ENCODE measurements around the gene PTPRJ. TPM values are rescaled to one million over a fixed set of nuclear protein-coding genes. Genes with fewer than 3 reads are reported as not detected.
A peak's percentile ranks its signal among the peaks of the same experiment; 100 is the strongest.
"Not testable (repeated sequence)": the region's sequence is repeated elsewhere in the genome, so short reads cannot be mapped to it uniquely, and the experiment has no call there.

Gene PTPRJ
- total RNA-seq: 10 to 100 TPM; 26.5 to 37.4 TPM
- 11.9 TPM for polyA plus RNA-seq (2013, experiment 1 of 2)
- polyA plus RNA-seq (2013, experiment 2 of 2): 12.4 TPM
- long read RNA-seq, experiment 1, partial matches to known transcripts: 13 of 20 reads
- long read RNA-seq, experiment 1, other reads (novel, unspliced or antisense): 6 of 20 reads
- long read RNA-seq, experiment 2, partial matches to known transcripts: 19 of 34 reads
- long read RNA-seq, experiment 2, other reads (novel, unspliced or antisense): 15 of 34 reads
- long read RNA-seq, experiment 3, partial matches to known transcripts: 1 of 2 reads
- long read RNA-seq, experiment 3, other reads (novel, unspliced or antisense): 1 of 2 reads
- long read RNA-seq, experiment 4, partial matches to known transcripts: 8 of 9 reads
- long read RNA-seq, experiment 4, other reads (novel, unspliced or antisense): 1 of 9 reads

DNA sequence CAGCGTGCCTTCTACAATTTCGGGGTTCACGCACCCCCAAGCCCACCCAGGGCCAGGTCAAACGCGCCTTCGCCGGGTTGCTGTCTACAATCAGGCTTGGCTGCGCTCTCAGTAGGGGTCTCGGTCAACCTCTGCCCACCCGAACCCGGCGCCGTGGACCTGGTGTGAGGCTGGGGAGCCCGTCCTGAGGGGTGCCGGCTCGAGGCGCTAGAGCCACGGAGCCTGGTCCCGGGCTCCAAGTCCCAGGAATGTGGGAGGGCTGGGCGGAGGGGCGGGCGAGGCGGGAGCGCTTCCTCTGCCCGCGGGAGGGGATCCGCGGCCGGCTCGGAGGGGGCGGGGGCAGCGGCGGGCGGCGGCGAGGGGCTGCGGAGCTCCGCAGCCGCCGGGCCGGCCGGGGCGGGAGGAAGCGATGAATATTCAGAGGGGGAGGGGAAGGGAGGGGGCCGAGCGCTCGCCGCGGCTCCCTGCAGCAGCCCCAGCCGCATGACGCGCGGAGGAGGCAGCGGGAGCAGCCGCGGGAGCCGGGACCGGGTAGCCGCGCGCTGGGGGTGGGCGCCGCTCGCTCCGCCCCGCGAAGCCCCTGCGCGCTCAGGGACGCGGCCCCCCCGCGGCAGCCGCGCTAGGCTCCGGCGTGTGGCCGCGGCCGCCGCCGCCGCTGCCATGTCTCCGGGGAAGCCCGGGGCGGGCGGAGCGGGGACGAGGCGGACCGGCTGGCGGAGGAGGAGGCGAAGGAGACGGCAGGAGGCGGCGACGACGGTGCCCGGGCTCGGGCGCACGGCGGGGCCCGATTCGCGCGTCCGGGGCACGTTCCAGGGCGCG, at the start of gene PTPRJ:
Gene PTPRJ (plus strand): TSS at position 472 of the 819 bp plus-strand sequence. CDS start 354 bp downstream, outside the sequence.
- DNase-seq: peak; percentile 90
- Histone ChIP-seq H3K27me3 (ENCODE audit: control insufficient read depth, insufficient read depth, low read length, poor library complexity, severe bottlenecking) (no peaks in the 10 kb centered on the region), H3K9me3 (ENCODE audit: control insufficient read depth, low read length) (no peaks in the 10 kb centered on the region), H3K27ac (ENCODE audit: low read depth, low read length) (peak within 1 kb of the TSS; percentile 66), H3K9ac (ENCODE audit: extremely low read depth, low read length, poor library complexity, severe bottlenecking) (peak within 1 kb of the TSS; percentile 34), H3K36me3 (ENCODE audit: control insufficient read depth, insufficient read depth, low read length) (no peaks in the 10 kb centered on the region), H3K4me3 (ENCODE audit: low read length) (peak within 1 kb of the TSS; percentile 83), H3K4me1 (ENCODE audit: control insufficient read depth, insufficient read depth, low read length) (peaks cover 19% of the 10 kb centered on the region)
- peaks cover 3% of the 10 kb centered on the region for H3K36me3 Mint-ChIP-seq (ENCODE audit: low read depth)
- H3K4me3 Mint-ChIP-seq: peak within 1 kb of the TSS; percentile 67
- no peaks in the 10 kb centered on the region for H3K9me3 Mint-ChIP-seq
- peak within 1 kb of the TSS; percentile 42 for H3K27ac Mint-ChIP-seq
- peaks cover 24% of the 10 kb centered on the region for H3K4me1 Mint-ChIP-seq
- TF ChIP-seq, protein P1, sequence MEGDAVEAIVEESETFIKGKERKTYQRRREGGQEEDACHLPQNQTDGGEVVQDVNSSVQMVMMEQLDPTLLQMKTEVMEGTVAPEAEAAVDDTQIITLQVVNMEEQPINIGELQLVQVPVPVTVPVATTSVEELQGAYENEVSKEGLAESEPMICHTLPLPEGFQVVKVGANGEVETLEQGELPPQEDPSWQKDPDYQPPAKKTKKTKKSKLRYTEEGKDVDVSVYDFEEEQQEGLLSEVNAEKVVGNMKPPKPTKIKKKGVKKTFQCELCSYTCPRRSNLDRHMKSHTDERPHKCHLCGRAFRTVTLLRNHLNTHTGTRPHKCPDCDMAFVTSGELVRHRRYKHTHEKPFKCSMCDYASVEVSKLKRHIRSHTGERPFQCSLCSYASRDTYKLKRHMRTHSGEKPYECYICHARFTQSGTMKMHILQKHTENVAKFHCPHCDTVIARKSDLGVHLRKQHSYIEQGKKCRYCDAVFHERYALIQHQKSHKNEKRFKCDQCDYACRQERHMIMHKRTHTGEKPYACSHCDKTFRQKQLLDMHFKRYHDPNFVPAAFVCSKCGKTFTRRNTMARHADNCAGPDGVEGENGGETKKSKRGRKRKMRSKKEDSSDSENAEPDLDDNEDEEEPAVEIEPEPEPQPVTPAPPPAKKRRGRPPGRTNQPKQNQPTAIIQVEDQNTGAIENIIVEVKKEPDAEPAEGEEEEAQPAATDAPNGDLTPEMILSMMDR (conservative IDR thresholded peaks at IDR 0.05): no peak
- H3K27me3 Mint-ChIP-seq (ENCODE audit: insufficient read depth): no peaks in the 10 kb centered on the region
- WGBS, 2 experiments (ENCODE audit: insufficient coverage in 1 of 2, insufficient read length in 1 of 2): 0 to 4% methylated on average over 27 to 109 of the region's 111 CpGs

DNA sequence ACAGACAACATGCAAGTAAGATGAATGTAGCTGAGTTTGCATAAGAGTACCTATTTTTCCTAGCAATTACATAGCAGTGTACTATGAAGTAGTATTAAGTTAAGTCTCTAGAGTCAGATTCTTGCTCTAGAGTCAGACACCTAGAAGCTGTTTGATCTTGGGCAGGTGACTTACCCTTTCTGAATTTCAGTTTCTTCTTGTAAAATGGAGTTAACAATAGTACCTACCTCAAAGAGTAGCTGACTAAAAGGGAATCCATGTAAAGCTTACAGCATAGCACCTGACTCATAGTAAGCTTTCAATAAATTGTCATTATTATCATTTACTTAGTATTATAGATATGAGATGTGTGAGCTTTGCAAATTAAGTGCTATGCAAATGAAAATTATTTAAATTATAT, 47.8 kb upstream of the PTPRJ start:
- H3K27ac Mint-ChIP-seq: no peak overlapping the region
- H3K4me1 Mint-ChIP-seq: no peaks in the 10 kb centered on the region
- TF ChIP-seq, protein P1 (conservative IDR thresholded peaks at IDR 0.05): no peak
- no peaks in the 10 kb centered on the region for H3K4me1 ChIP-seq (ENCODE audit: control insufficient read depth, insufficient read depth, low read length)
- no peaks in the 10 kb centered on the region for H3K36me3 ChIP-seq (ENCODE audit: control insufficient read depth, insufficient read depth, low read length)
- H3K9me3 Mint-ChIP-seq: no peaks in the 10 kb centered on the region
- no peaks in the 10 kb centered on the region for H3K27me3 Mint-ChIP-seq (ENCODE audit: insufficient read depth)
- H3K27me3 ChIP-seq (ENCODE audit: control insufficient read depth, insufficient read depth, low read length, poor library complexity, severe bottlenecking): no peaks in the 10 kb centered on the region
- no peak for DNase-seq
- H3K9me3 ChIP-seq (ENCODE audit: control insufficient read depth, low read length): no peaks in the 10 kb centered on the region
- H3K4me3 Mint-ChIP-seq: no peak overlapping the region
- no peak overlapping the region for H3K9ac ChIP-seq (ENCODE audit: extremely low read depth, low read length, poor library complexity, severe bottlenecking)
- H3K27ac ChIP-seq (ENCODE audit: low read depth, low read length): no peak overlapping the region
- H3K36me3 Mint-ChIP-seq (ENCODE audit: low read depth): no peaks in the 10 kb centered on the region
- H3K4me3 ChIP-seq (ENCODE audit: low read length): no peak overlapping the region

DNA sequence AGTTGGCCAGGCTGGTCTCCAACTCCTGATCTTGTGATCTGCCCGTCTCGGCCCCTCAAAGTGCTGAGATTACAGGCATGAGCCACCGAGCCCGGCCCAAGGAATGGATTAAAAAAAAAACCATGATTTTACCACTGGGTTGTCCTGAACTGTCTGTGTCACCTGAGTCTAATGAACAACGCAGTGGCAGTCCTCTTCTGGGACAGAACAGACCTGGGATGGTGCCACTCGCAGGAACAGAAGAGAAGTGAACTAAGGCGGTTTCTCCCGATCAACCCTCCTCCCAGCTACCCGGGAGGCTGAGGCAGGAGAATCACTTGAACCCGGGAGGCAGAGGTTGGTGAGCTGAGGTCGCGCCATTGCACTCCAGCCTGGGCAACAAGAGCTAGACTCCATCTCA, 46.6 kb upstream of the PTPRJ start:
- H3K4me1 ChIP-seq (ENCODE audit: control insufficient read depth, insufficient read depth, low read length); H3K4me3 Mint-ChIP-seq; H3K4me1 Mint-ChIP-seq; H3K36me3 Mint-ChIP-seq (ENCODE audit: low read depth); H3K27ac ChIP-seq (ENCODE audit: low read depth, low read length); H3K9ac ChIP-seq (ENCODE audit: extremely low read depth, low read length, poor library complexity, severe bottlenecking); H3K27me3 ChIP-seq (ENCODE audit: control insufficient read depth, insufficient read depth, low read length, poor library complexity, severe bottlenecking); H3K27ac Mint-ChIP-seq; H3K4me3 ChIP-seq (ENCODE audit: low read length); H3K9me3 ChIP-seq (ENCODE audit: control insufficient read depth, low read length); H3K9me3 Mint-ChIP-seq; DNase-seq; H3K36me3 ChIP-seq (ENCODE audit: control insufficient read depth, insufficient read depth, low read length); H3K27me3 Mint-ChIP-seq (ENCODE audit: insufficient read depth): not testable (repeated sequence)
- 90% methylated on average over 7 to 12 of the region's 12 CpGs for WGBS, 2 experiments (ENCODE audit: insufficient coverage in 1 of 2, insufficient read length in 1 of 2)

Measured in endodermal cell (in vitro differentiated cells).